NCI-H1436 (cell line): ENCODE data around the gene SERPINE3.

Source experiments
- DNase-seq: peaks from one replicate; lab custom pipeline; 2025; lab: John Stamatoyannopoulos, UW

SERPINE3 gene

GRCh38 chr13:51328488-51328887 lies 11.0 kb upstream of the SERPINE3 start:
- no peak for DNase-seq

GRCh38 chr13:51329606-51330005 lies 9.9 kb upstream of the SERPINE3 start:
- no peak for DNase-seq

- DNase-seq: no peak
Measured at GRCh38 chr13:51330791-51331190, 8.7 kb upstream of the SERPINE3 start.

GRCh38 chr13:51331354-51331861 lies 8.1 kb upstream of the SERPINE3 start:
- DNase-seq: no peak

- no peak for DNase-seq
Measured at GRCh38 chr13:51332566-51333361, 6.7 kb upstream of the SERPINE3 start.

GRCh38 chr13:51333421-51333820 lies 6.1 kb upstream of the SERPINE3 start:
- DNase-seq: no peak

GRCh38 chr13:51333826-51334225 lies 5.7 kb upstream of the SERPINE3 start:
- no peak for DNase-seq

GRCh38 chr13:51336746-51337145 lies 2.7 kb upstream of the SERPINE3 start:
- no peak for DNase-seq

- no peak for DNase-seq
Measured at GRCh38 chr13:51339952-51340732, 651 bp downstream of the SERPINE3 start.

GRCh38 chr13:51341232-51341631 lies 1.7 kb downstream of the SERPINE3 start:
- no peak for DNase-seq

GRCh38 chr13:51341791-51342190 lies 2.3 kb downstream of the SERPINE3 start:
- DNase-seq: no peak

- no peak for DNase-seq
Measured at GRCh38 chr13:51342706-51343105, 3.2 kb downstream of the SERPINE3 start.

GRCh38 chr13:51343475-51343874 lies 4.0 kb downstream of the SERPINE3 start:
- DNase-seq: no peak

GRCh38 chr13:51346397-51346796 lies 6.9 kb downstream of the SERPINE3 start:
- no peak for DNase-seq

GRCh38 chr13:51347099-51347498 lies 7.6 kb downstream of the SERPINE3 start:
- DNase-seq: no peak

GRCh38 chr13:51348069-51348967 lies 8.8 kb downstream of the SERPINE3 start:
- no peak for DNase-seq

- DNase-seq: no peak
Measured at GRCh38 chr13:51349016-51349415, 9.5 kb downstream of the SERPINE3 start.

GRCh38 chr13:51355217-51355616 lies 15.7 kb downstream of the SERPINE3 start:
- DNase-seq: no peak

GRCh38 chr13:51357928-51358595 lies 18.6 kb downstream of the SERPINE3 start:
- no peak for DNase-seq

GRCh38 chr13:51359352-51359751 lies 19.9 kb downstream of the SERPINE3 start:
- DNase-seq: no peak

GRCh38 chr13:51360489-51360888 lies 21.0 kb downstream of the SERPINE3 start:
- no peak for DNase-seq

GRCh38 chr13:51361106-51361505 lies 21.6 kb downstream of the SERPINE3 start:
- DNase-seq: no peak
